ACC112 (cell line): Measurements from ENCODE around the gene HSP90AA1.

ENCODE experiments used
- H2AFZ ChIP-seq: fragments of 200-600 bp; sonication (generic); one replicate; pipeline ENCODE4 v1.6.0; 2017; ENCODE audit warnings: antibody characterized with exemption, low read length; ENCODE audit not compliant: unreplicated experiment
- H3K27ac ChIP-seq: fragments of 200-600 bp; sonication (generic); 2 replicates; pipeline ENCODE4 v1.5.1; 2014; ENCODE audit warnings: low read depth, mild to moderate bottlenecking, antibody characterized with exemption, low read length, moderate library complexity
- H3K27me3 ChIP-seq: fragments of 200-600 bp; sonication (generic); 2 replicates; pipeline ENCODE4 v1.6.1; 2014; ENCODE audit warnings: mild to moderate bottlenecking, antibody characterized with exemption, low read length, moderate library complexity, mixed read lengths; ENCODE audit not compliant: insufficient read depth
- H3K36me3 ChIP-seq: fragments of 200-600 bp; sonication (generic); 2 replicates; pipeline ENCODE4 v1.6.1; 2016; ENCODE audit warnings: mild to moderate bottlenecking, antibody characterized with exemption, low read length, moderate library complexity, mixed read lengths; ENCODE audit not compliant: insufficient read depth
- H3K4me1 ChIP-seq: fragments of 200-600 bp; sonication (generic); one replicate; pipeline ENCODE4 v1.6.1; 2016; ENCODE audit warnings: low read length, mixed read lengths; ENCODE audit not compliant: insufficient read depth, unreplicated experiment, control insufficient read depth
- H3K4me3 ChIP-seq: fragments of 200-600 bp; sonication (generic); 2 replicates; pipeline ENCODE4 v1.5.1; 2014; ENCODE audit warnings: mild to moderate bottlenecking, low read depth, low read length
- H3K79me2 ChIP-seq: fragments of 200-600 bp; sonication (generic); one replicate; pipeline ENCODE4 v1.6.0; 2016; ENCODE audit warnings: low read length; ENCODE audit not compliant: control insufficient read depth, unreplicated experiment, insufficient read depth

HSP90AA1 gene

GRCh38 chr14:102039157-102039556, 47.7 kb downstream of the HSP90AA1 start:
- H3K4me3 ChIP-seq = no peak overlapping the region
- H3K79me2 ChIP-seq = no peaks in the 10 kb centered on the region
- H3K27ac ChIP-seq = no peak overlapping the region
- H3K27me3 ChIP-seq = no peaks in the 10 kb centered on the region
- H2AFZ ChIP-seq = no peak overlapping the region
- H3K4me1 ChIP-seq = no peaks in the 10 kb centered on the region
- peaks cover 48% of the 10 kb centered on the region for H3K36me3 ChIP-seq

- Histone ChIP-seq H3K27ac (no peak overlapping the region), H2AFZ (no peak overlapping the region), H3K4me3 (no peak overlapping the region), H3K36me3 (peaks cover 60% of the 10 kb centered on the region), H3K4me1 (no peaks in the 10 kb centered on the region), H3K79me2 (no peaks in the 10 kb centered on the region), H3K27me3 (no peaks in the 10 kb centered on the region)
Measured at GRCh38 chr14:102037686-102038085, 49.2 kb downstream of the HSP90AA1 start.

- Histone ChIP-seq H3K27me3 (no peaks in the 10 kb centered on the region), H3K27ac (no peak overlapping the region), H3K36me3 (peaks cover 68% of the 10 kb centered on the region), H3K4me1 (no peaks in the 10 kb centered on the region), H3K4me3 (no peak overlapping the region), H3K79me2 (no peaks in the 10 kb centered on the region), H2AFZ (no peak overlapping the region)
Measured at GRCh38 chr14:102035914-102036313, 50.9 kb downstream of the HSP90AA1 start.

- Histone ChIP-seq H3K79me2 (peaks cover 5% of the 10 kb centered on the region), H2AFZ (no peak overlapping the region), H3K36me3 (peaks cover 70% of the 10 kb centered on the region), H3K27ac (no peak overlapping the region), H3K4me3 (no peak overlapping the region), H3K27me3 (no peaks in the 10 kb centered on the region), H3K4me1 (peaks cover 1% of the 10 kb centered on the region)
Measured at GRCh38 chr14:102034301-102034700, 52.5 kb downstream of the HSP90AA1 start.

GRCh38 chr14:102033241-102033640, 53.6 kb downstream of the HSP90AA1 start:
- H3K4me1 ChIP-seq = peaks cover 12% of the 10 kb centered on the region
- H3K4me3 ChIP-seq = no peak overlapping the region
- peaks cover 64% of the 10 kb centered on the region for H3K36me3 ChIP-seq
- no peaks in the 10 kb centered on the region for H3K27me3 ChIP-seq
- peaks cover 6% of the 10 kb centered on the region for H3K79me2 ChIP-seq
- no peak overlapping the region for H2AFZ ChIP-seq
- no peak overlapping the region for H3K27ac ChIP-seq
